ENCODE results near the gene GRPR.

GRPR gene

DNA sequence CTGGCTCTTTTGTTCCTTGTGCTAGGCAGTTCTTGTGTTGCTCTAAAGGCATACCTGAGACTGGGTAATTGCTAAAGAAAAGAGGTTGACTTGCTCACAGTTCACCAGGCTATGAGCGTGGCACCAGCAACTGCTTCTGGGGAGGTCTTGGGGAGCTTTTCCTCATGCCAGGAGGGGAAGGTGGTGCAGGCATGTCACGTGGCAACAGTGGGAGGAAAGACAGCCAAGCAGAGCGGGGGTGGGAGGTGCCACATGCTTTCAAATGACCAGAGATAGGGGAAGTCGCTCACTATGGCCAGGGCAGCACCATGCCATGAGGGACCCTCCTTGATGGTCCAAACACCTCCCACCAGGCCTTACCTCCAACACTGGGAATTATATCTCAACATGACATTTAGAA lies 48.6 kb downstream of the GRPR start:
- Histone ChIP-seq H3K4me3 (ENCODE audit: low read depth, low read length) (no peak overlapping the region), H2AFZ (ENCODE audit: insufficient read depth, low read length, poor library complexity) (no peak overlapping the region), H4K8ac (ENCODE audit: low read depth, low read length) (no peak overlapping the region), H3K23ac (ENCODE audit: low read length) (no peak overlapping the region), H3K4me2 (ENCODE audit: low read length) (no peak overlapping the region), H3K4me1 (ENCODE audit: control insufficient read depth in 1 of 2, insufficient read depth in 2 of 2, low read length in 2 of 2) (no peaks in the 10 kb centered on the region), H3K4ac (ENCODE audit: low read depth, low read length) (no peak overlapping the region), H3K18ac (ENCODE audit: low read length) (no peak overlapping the region), H2BK5ac (ENCODE audit: low read depth, low read length, poor library complexity) (no peak overlapping the region), H2BK120ac (ENCODE audit: insufficient read depth, low read length, poor library complexity) (no peak overlapping the region), H3K79me2 (ENCODE audit: control insufficient read depth, insufficient read depth, low read length, poor library complexity) (no peaks in the 10 kb centered on the region), H4K12ac (ENCODE audit: low read depth, low read length) (no peak overlapping the region), H3K27me3 (ENCODE audit: insufficient read depth, low read length) (no peaks in the 10 kb centered on the region), H3K9me3 (ENCODE audit: insufficient read depth, low read depth, low read length) (no peaks in the 10 kb centered on the region), H3K36me3 (ENCODE audit: control insufficient read depth in 1 of 2, insufficient read depth in 2 of 2, low read length in 2 of 2) (no peaks in the 10 kb centered on the region), H2AK5ac (ENCODE audit: low read length) (no peak overlapping the region), H4K91ac (ENCODE audit: low read depth, low read length) (no peak overlapping the region), H3K14ac (ENCODE audit: low read length) (no peak overlapping the region), H3K79me1 (ENCODE audit: low read length) (no peaks in the 10 kb centered on the region), H3K27ac (ENCODE audit: low read depth, low read length) (no peak overlapping the region), H3K9ac (ENCODE audit: low read length) (no peak overlapping the region), H2BK12ac (ENCODE audit: low read length) (no peak overlapping the region)
- DNase-seq: no peak
- no CpG with 5 or more reads among the region's 4 CpGs for WGBS (ENCODE audit: extremely low coverage, insufficient coverage, insufficient read length)

DNA sequence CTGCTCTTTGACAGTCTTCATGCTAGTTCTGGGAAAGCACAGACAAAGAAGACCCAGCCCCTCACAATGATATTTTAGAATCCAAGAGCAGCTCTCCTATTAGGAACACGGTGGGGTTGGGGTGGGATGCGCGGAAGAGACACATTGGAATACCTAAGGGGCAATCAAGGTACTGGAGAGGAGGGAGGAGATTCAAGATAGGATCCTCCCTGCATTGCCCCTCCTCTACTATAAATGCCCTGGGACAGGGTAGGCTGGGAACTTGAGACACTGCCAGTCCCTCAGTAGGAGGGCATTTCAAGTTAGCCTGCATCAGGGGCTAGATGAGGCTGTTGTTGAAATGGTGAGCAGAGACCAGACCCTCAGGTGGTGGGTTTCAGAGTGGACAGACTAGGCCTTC lies 49.0 kb downstream of the GRPR start:
- Histone ChIP-seq H3K79me2 (ENCODE audit: control insufficient read depth, insufficient read depth, low read length, poor library complexity) (no peaks in the 10 kb centered on the region), H2AFZ (ENCODE audit: insufficient read depth, low read length, poor library complexity) (no peak overlapping the region), H2BK5ac (ENCODE audit: low read depth, low read length, poor library complexity) (no peak overlapping the region), H3K4me3 (ENCODE audit: low read depth, low read length) (no peak overlapping the region), H2BK120ac (ENCODE audit: insufficient read depth, low read length, poor library complexity) (no peak overlapping the region), H3K9ac (ENCODE audit: low read length) (no peak overlapping the region), H4K8ac (ENCODE audit: low read depth, low read length) (no peak overlapping the region), H3K4me1 (ENCODE audit: control insufficient read depth in 1 of 2, insufficient read depth in 2 of 2, low read length in 2 of 2) (no peaks in the 10 kb centered on the region), H3K27ac (ENCODE audit: low read depth, low read length) (no peak overlapping the region), H3K79me1 (ENCODE audit: low read length) (no peaks in the 10 kb centered on the region), H3K36me3 (ENCODE audit: control insufficient read depth in 1 of 2, insufficient read depth in 2 of 2, low read length in 2 of 2) (no peaks in the 10 kb centered on the region), H3K23ac (ENCODE audit: low read length) (no peak overlapping the region), H2AK5ac (ENCODE audit: low read length) (no peak overlapping the region), H3K27me3 (ENCODE audit: insufficient read depth, low read length) (no peaks in the 10 kb centered on the region), H3K14ac (ENCODE audit: low read length) (no peak overlapping the region), H4K12ac (ENCODE audit: low read depth, low read length) (no peak overlapping the region), H2BK12ac (ENCODE audit: low read length) (no peak overlapping the region), H3K18ac (ENCODE audit: low read length) (no peak overlapping the region), H3K9me3 (ENCODE audit: insufficient read depth, low read depth, low read length) (no peaks in the 10 kb centered on the region), H4K91ac (ENCODE audit: low read depth, low read length) (no peak overlapping the region), H3K4me2 (ENCODE audit: low read length) (no peak overlapping the region), H3K4ac (ENCODE audit: low read depth, low read length) (no peak overlapping the region)
- WGBS (ENCODE audit: extremely low coverage, insufficient coverage, insufficient read length): no CpG with 5 or more reads among the region's 3 CpGs
- no peak for DNase-seq

DNA sequence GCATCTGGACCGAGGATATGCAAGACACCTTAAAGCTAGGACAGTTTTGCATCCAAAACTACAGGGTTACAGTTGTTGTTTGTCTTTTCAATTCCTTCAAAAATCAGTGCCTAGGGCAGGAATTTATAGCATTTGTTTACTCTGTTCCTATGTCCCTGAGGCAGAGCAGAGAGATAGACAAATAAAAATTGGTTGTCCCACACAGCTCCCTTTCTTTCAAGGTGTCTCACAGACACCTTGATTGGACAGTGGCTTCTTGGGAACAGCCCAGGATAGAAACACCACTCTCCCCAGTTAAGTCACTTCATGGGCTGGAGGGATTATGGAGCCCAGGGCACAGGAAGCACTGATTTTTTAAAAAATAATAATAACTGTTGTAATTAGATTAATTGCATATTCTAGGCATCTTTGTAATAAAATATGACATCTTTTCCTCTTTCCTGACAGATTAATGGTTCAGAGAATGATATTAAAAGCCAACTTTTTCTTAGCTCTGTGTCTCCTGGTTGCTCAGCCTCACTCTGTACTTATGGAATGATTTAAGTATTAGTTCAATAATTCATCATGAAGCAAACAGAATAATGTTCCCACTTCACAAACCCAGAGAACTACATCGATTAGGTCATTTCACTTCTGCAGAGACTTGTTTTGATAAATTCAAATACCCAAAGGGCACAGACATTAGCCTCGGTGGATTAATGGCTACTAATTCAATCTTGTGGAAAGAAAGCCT lies 52.1 kb downstream of the GRPR start:
- no peak overlapping the region for H3K27ac ChIP-seq (ENCODE audit: low read depth, low read length)
- no peaks in the 10 kb centered on the region for H3K36me3 ChIP-seq (ENCODE audit: control insufficient read depth in 1 of 2, insufficient read depth in 2 of 2, low read length in 2 of 2)
- no peaks in the 10 kb centered on the region for H3K79me1 ChIP-seq (ENCODE audit: low read length)
- H3K4me2 ChIP-seq (ENCODE audit: low read length): no peak overlapping the region
- no peak overlapping the region for H3K23ac ChIP-seq (ENCODE audit: low read length)
- no peak overlapping the region for H2AFZ ChIP-seq (ENCODE audit: insufficient read depth, low read length, poor library complexity)
- H2AK5ac ChIP-seq (ENCODE audit: low read length): no peak overlapping the region
- no peak overlapping the region for H3K4me3 ChIP-seq (ENCODE audit: low read depth, low read length)
- H3K4ac ChIP-seq (ENCODE audit: low read depth, low read length): no peak overlapping the region
- no peak overlapping the region for H3K9ac ChIP-seq (ENCODE audit: low read length)
- no peaks in the 10 kb centered on the region for H3K27me3 ChIP-seq (ENCODE audit: insufficient read depth, low read length)
- no peaks in the 10 kb centered on the region for H3K4me1 ChIP-seq (ENCODE audit: control insufficient read depth in 1 of 2, insufficient read depth in 2 of 2, low read length in 2 of 2)
- no peak overlapping the region for H3K18ac ChIP-seq (ENCODE audit: low read length)
- H4K91ac ChIP-seq (ENCODE audit: low read depth, low read length): no peak overlapping the region
- H2BK120ac ChIP-seq (ENCODE audit: insufficient read depth, low read length, poor library complexity): no peak overlapping the region
- no peaks in the 10 kb centered on the region for H3K9me3 ChIP-seq (ENCODE audit: insufficient read depth, low read depth, low read length)
- no CpG with 5 or more reads among the region's 3 CpGs for WGBS (ENCODE audit: extremely low coverage, insufficient coverage, insufficient read length)
- H2BK5ac ChIP-seq (ENCODE audit: low read depth, low read length, poor library complexity): no peak overlapping the region
- no peak for DNase-seq
- H2BK12ac ChIP-seq (ENCODE audit: low read length): no peak overlapping the region
- H3K79me2 ChIP-seq (ENCODE audit: control insufficient read depth, insufficient read depth, low read length, poor library complexity): no peaks in the 10 kb centered on the region
- H4K12ac ChIP-seq (ENCODE audit: low read depth, low read length): no peak overlapping the region
- H3K14ac ChIP-seq (ENCODE audit: low read length): no peak overlapping the region
- no peak overlapping the region for H4K8ac ChIP-seq (ENCODE audit: low read depth, low read length)

DNA sequence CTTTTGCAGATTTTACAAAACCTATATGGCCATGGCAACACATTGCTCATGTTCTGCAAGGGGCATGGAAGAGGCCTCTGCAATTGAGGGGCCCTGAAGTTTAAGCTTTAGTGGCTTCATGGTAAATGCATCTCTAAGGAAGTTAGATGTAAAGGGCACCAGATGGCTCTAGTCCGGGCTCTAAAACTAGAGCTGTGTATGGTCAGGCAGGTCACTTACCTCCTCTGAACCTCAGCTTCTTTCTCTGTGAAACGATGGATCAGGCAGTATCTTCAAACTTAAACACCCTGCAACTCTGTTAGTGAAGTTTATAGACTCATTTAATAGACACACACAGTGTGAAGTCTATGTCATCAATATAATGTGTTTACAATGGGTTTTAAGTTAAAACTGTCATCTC lies 53.9 kb downstream of the GRPR start:
- no peaks in the 10 kb centered on the region for H3K36me3 ChIP-seq (ENCODE audit: control insufficient read depth in 1 of 2, insufficient read depth in 2 of 2, low read length in 2 of 2)
- no peaks in the 10 kb centered on the region for H3K79me1 ChIP-seq (ENCODE audit: low read length)
- no peak overlapping the region for H3K4me2 ChIP-seq (ENCODE audit: low read length)
- no peak overlapping the region for H2BK120ac ChIP-seq (ENCODE audit: insufficient read depth, low read length, poor library complexity)
- no peaks in the 10 kb centered on the region for H3K4me1 ChIP-seq (ENCODE audit: control insufficient read depth in 1 of 2, insufficient read depth in 2 of 2, low read length in 2 of 2)
- no peak overlapping the region for H4K12ac ChIP-seq (ENCODE audit: low read depth, low read length)
- no peak overlapping the region for H2AK5ac ChIP-seq (ENCODE audit: low read length)
- WGBS (ENCODE audit: extremely low coverage, insufficient coverage, insufficient read length): no CpG with 5 or more reads among the region's 2 CpGs
- H3K14ac ChIP-seq (ENCODE audit: low read length): no peak overlapping the region
- no peaks in the 10 kb centered on the region for H3K9me3 ChIP-seq (ENCODE audit: insufficient read depth, low read depth, low read length)
- no peak overlapping the region for H3K4ac ChIP-seq (ENCODE audit: low read depth, low read length)
- H2AFZ ChIP-seq (ENCODE audit: insufficient read depth, low read length, poor library complexity): no peak overlapping the region
- no peak overlapping the region for H3K23ac ChIP-seq (ENCODE audit: low read length)
- H3K27me3 ChIP-seq (ENCODE audit: insufficient read depth, low read length): no peaks in the 10 kb centered on the region
- H4K91ac ChIP-seq (ENCODE audit: low read depth, low read length): no peak overlapping the region
- no peak overlapping the region for H3K9ac ChIP-seq (ENCODE audit: low read length)
- no peak overlapping the region for H2BK5ac ChIP-seq (ENCODE audit: low read depth, low read length, poor library complexity)
- DNase-seq: no peak
- no peak overlapping the region for H3K4me3 ChIP-seq (ENCODE audit: low read depth, low read length)
- no peak overlapping the region for H3K27ac ChIP-seq (ENCODE audit: low read depth, low read length)
- H4K8ac ChIP-seq (ENCODE audit: low read depth, low read length): no peak overlapping the region
- H2BK12ac ChIP-seq (ENCODE audit: low read length): no peak overlapping the region
- H3K18ac ChIP-seq (ENCODE audit: low read length): no peak overlapping the region
- H3K79me2 ChIP-seq (ENCODE audit: control insufficient read depth, insufficient read depth, low read length, poor library complexity): no peaks in the 10 kb centered on the region

Data from trophoblast cell (in vitro differentiated cells and primary cell).